Fibroblast of villous mesenchyme (primary cell): ENCODE results near the gene WAPL. TPM values are rescaled to one million over a fixed set of nuclear protein-coding genes. Genes with fewer than 3 reads are reported as not detected.
A peak's percentile ranks its signal among the peaks of the same experiment; 100 is the strongest.

Source experiments
- DNase-seq: peaks from one replicate; pipeline ENCODE4 v3.0.0-alpha.2; 2010; ENCODE audit warnings: low read depth
- H3K4me3 ChIP-seq: 2 replicates; pipeline ENCODE4 v1.5.1; 2011; ENCODE audit warnings: low read depth, mild to moderate bottlenecking, low read length
- total RNA-seq: library from RNA; depleted of rRNA; stranded (reverse); fragments of >200 nt; gene quantifications from 2 replicates; pipeline ENCODE4 v1.2.3, GENCODE V29; 2012
- TF ChIP-seq, protein P1 (sequence below): IDR thresholded peaks from 2 replicates; pipeline ENCODE4 v1.5.1; 2012; ENCODE audit warnings: low read depth, mild to moderate bottlenecking, low read length; ENCODE audit not compliant: insufficient read depth

WAPL gene
- total RNA-seq, 1 donor, result 64.8 TPM

DNA sequence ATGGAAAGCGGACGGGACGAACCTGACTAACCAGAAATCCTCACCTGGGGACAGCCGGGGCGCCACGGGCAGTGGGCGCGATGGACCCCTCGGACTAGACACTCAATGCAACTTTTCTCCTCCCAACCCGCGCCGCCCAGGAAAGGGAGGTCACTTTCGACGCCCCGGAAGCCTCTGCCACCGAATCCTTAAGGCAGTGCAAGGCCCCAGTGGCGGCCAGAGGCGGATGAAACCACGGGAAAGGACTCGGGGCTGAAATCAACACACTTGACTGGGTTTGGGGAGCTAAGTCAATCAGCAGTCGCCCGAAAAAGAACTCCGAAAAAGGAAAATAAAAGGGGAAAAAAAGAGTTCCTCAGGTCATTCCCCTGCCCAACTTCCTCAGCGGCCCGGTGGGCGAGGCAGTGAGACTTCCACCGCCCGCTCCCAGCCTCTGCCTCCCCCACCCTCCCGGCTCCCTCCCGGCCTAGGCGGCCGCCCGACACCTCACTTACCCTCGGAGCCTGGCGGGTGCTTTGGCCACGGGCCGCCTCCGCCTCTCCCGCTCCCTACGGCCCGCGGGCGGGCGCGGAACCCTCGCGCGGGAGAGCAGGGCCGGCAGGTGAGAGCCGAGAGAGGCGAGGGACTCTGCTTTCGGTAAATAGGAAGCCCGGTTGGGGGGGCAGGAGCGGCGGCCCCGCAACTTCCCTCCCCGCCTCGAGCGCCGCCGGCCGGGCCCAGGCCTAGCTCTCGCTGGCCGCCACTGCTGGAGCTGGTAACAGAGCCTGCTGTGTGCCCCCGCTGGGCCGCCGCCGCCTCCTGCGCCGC lies 518 bp downstream of the WAPL start:
- TF ChIP-seq, protein P1, sequence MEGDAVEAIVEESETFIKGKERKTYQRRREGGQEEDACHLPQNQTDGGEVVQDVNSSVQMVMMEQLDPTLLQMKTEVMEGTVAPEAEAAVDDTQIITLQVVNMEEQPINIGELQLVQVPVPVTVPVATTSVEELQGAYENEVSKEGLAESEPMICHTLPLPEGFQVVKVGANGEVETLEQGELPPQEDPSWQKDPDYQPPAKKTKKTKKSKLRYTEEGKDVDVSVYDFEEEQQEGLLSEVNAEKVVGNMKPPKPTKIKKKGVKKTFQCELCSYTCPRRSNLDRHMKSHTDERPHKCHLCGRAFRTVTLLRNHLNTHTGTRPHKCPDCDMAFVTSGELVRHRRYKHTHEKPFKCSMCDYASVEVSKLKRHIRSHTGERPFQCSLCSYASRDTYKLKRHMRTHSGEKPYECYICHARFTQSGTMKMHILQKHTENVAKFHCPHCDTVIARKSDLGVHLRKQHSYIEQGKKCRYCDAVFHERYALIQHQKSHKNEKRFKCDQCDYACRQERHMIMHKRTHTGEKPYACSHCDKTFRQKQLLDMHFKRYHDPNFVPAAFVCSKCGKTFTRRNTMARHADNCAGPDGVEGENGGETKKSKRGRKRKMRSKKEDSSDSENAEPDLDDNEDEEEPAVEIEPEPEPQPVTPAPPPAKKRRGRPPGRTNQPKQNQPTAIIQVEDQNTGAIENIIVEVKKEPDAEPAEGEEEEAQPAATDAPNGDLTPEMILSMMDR, result no peak
- peak; percentile 76 for DNase-seq
- peak overlapping the region; percentile 96 for H3K4me3 ChIP-seq

DNA sequence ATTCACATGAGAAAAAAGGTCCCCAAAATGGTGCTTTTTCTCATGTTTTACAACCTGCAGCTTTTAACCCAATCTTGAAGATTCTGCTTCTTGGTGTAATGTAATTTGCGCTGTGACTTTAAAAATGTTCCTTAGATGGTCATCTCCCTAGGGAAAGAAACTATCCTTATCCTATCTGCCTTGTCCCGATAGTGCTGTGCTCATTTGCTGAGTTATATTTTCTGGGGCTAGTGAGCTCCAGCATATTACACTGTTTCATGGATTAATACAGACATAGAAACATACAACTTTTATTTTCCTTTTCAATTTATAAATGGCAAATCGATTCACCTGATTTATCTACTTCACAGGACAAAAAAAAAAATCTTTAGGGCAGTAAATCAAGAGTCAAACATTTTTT lies 2.8 kb downstream of the WAPL start:
- no peak overlapping the region for H3K4me3 ChIP-seq
- TF ChIP-seq, protein P1, result no peak
- DNase-seq, result no peak

DNA sequence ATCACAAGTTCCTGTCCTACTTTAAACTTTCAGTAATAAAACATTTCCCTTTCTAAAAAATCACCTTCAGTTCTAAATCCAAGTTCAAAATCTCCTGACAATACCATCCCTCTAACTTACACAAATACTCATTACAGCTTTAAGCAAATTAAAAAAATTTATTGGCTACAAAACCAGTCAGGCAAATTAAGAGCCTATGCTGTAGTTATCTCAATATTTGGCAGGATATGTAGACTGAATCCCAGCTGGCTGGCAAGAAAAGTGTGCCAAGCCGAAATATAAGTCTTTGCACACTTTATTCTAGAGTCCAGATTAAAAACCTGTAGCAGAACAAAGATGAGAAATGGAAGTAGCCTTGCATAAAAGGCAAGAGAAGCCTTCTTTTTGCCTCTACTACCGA lies 9.5 kb downstream of the WAPL start:
- no peak overlapping the region for H3K4me3 ChIP-seq
- TF ChIP-seq, protein P1, result no peak
- no peak for DNase-seq

DNA sequence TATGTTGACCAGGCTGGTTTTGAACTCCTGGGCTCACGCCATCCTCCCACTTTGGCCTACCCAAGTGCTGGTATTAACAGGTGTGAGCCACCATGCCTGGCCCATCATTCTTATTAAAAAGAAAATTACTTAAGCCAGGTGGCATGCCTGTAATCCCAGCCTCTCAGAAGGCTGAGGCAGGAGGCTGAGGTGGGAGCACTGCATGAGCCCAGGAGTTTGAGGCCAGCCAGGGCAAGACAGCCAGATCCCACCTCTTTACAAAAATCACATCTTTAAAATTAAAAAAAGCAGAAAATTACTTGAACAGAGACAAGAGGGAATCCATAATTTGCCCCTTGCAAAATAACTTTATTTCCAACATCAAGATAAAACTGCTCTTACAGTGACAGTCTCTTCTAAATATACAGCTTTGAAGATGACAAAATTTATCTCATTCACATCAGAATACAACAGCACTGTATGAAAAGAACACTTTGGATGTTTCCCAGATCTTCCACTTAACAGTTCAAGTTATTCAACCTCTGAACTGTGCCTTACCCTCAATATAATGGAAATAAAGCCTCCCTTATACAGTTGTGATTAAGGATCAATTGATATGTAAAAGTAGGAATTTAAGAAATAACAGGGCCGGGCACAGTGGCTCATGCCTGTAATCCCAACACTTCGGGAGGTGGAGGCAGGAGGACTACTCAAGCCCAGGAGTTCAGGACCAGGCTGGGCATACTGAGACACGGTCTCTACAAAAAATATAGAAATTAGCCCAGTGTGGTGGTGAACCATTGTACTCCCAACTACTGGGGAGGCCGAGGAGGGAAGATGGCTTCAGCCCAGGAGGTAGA lies 10.3 kb downstream of the WAPL start:
- TF ChIP-seq, protein P1, result no peak
- no peak overlapping the region for H3K4me3 ChIP-seq
- no peak for DNase-seq

DNA sequence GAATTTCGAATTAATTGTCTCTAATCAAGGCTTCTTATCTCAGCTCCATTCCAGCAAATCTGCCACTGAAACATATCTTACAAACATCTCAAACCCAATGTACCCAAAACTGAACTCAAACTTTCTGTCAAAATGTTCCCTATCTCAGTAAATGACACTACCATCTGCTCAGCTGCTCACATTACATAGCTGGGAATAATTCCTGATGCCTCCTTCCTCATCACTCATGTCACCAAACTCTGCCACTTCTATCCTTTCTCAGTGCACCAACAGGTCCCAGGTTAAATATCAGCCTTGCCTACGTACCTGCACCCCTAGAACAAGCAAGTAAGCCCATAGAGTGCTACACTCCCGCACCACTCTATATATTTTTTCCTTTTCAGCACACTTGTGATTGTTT lies 12.4 kb downstream of the WAPL start:
- no peak for DNase-seq
- no peak overlapping the region for H3K4me3 ChIP-seq
- TF ChIP-seq, protein P1, result no peak

DNA sequence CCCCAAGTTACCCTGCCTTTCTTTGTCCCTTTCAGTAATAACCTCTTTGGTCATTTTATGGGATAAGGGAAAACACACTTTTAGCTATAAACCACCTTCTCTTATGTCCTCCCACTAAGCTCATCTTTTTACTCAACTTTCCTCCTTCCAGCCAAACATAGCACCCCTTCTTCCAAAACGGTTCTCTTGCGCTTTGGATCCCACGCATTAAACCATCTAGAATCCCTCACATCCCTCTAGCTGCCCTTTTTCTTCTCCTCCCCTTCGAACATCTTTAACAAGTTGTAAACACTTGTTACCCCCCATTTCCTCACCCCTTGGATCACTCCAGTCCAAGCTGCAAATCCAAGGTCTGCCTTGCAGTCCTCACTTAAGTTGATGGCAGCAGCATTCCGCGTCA lies 13.4 kb downstream of the WAPL start:
- TF ChIP-seq, protein P1, result no peak
- DNase-seq, result no peak
- no peak overlapping the region for H3K4me3 ChIP-seq
